Mesenchymal stem cell (in vitro differentiated cells and primary cell): ENCODE data around the gene TAF8.

Experiments
- DNase-seq: peaks from one replicate; pipeline ENCODE4 v3.0.0-alpha.2; 2013
- H2AFZ ChIP-seq: one replicate; pipeline ENCODE4 v1.6.1; 2013; ENCODE audit warnings: low read depth, mild to moderate bottlenecking, control low read depth, inconsistent platforms, low read length, moderate library complexity
- H2AK5ac ChIP-seq: 2 replicates; pipeline ENCODE4 v1.6.1; 2013; ENCODE audit warnings: low read length, moderate library complexity, mild to moderate bottlenecking, inconsistent platforms; ENCODE audit not compliant: severe bottlenecking
- H2BK120ac ChIP-seq: one replicate; pipeline ENCODE4 v1.6.1; 2013; ENCODE audit warnings: low read depth, mild to moderate bottlenecking, inconsistent platforms, low read length, moderate library complexity
- H2BK12ac ChIP-seq, 2 experiments: one replicate each; pipeline ENCODE4 v1.6.1; 2013; ENCODE audit warnings: inconsistent platforms in 2 of 2, low read length in 2 of 2, mild to moderate bottlenecking in 2 of 2, moderate library complexity in 2 of 2, control low read depth in 1 of 2
- H2BK15ac ChIP-seq: one replicate; pipeline ENCODE4 v1.6.1; 2013; ENCODE audit warnings: mild to moderate bottlenecking, low read depth, inconsistent platforms; ENCODE audit not compliant: poor library complexity, severe bottlenecking
- H2BK5ac ChIP-seq: 2 replicates; pipeline ENCODE4 v1.6.1; 2013; ENCODE audit warnings: low read depth, mild to moderate bottlenecking, low read length, control low read depth, inconsistent platforms; ENCODE audit not compliant: poor library complexity, severe bottlenecking
- H3K14ac ChIP-seq, 2 experiments: one replicate each; pipeline ENCODE4 v1.6.1; 2013; ENCODE audit warnings: inconsistent platforms in 2 of 2, low read length in 2 of 2, control low read depth in 1 of 2, mild to moderate bottlenecking in 1 of 2, moderate library complexity in 1 of 2
- H3K18ac ChIP-seq, 2 experiments: one replicate each; pipeline ENCODE4 v1.6.1; 2013; ENCODE audit warnings: inconsistent platforms in 2 of 2, low read length in 2 of 2, control low read depth in 1 of 2, low read depth in 1 of 2, mild to moderate bottlenecking in 1 of 2
- H3K23ac ChIP-seq, 2 experiments: one replicate each; pipeline ENCODE4 v1.6.1; 2013; ENCODE audit warnings: inconsistent platforms in 2 of 2, low read length in 2 of 2, mild to moderate bottlenecking in 2 of 2, moderate library complexity in 2 of 2, control low read depth in 1 of 2
- H3K27ac ChIP-seq: 2 replicates; pipeline ENCODE4 v1.5.1; 2013; ENCODE audit warnings: mild to moderate bottlenecking, moderate library complexity, low read length, control low read depth, inconsistent platforms; ENCODE audit not compliant: poor library complexity, severe bottlenecking
- H3K27me3 ChIP-seq, 2 experiments: 2 replicates each; pipeline versions ENCODE4 v1.6.1 to v1.7.0; 2013; ENCODE audit warnings: low read length in 2 of 2, mild to moderate bottlenecking in 2 of 2, moderate library complexity in 2 of 2, control low read depth in 1 of 2, inconsistent platforms in 1 of 2; ENCODE audit not compliant: control insufficient read depth in 1 of 2, insufficient read depth in 1 of 2
- H3K36me3 ChIP-seq, 2 experiments: 2 replicates each; pipeline versions ENCODE4 v1.6.1 to v1.7.0; 2013; ENCODE audit warnings: low read length in 2 of 2, control low read depth in 1 of 2, inconsistent platforms in 1 of 2, low read depth in 1 of 2, mild to moderate bottlenecking in 1 of 2; ENCODE audit not compliant: insufficient read depth in 2 of 2, control insufficient read depth in 1 of 2
- H3K4ac ChIP-seq, 2 experiments: one replicate each; pipeline ENCODE4 v1.6.1; 2013; ENCODE audit warnings: inconsistent platforms in 2 of 2, low read length in 2 of 2, mild to moderate bottlenecking in 2 of 2, moderate library complexity in 2 of 2, control low read depth in 1 of 2, low read depth in 1 of 2
- H3K4me1 ChIP-seq: 2 replicates; pipeline ENCODE4 v1.6.1; 2013; ENCODE audit warnings: low read depth, low read length, control low read depth; ENCODE audit not compliant: control insufficient read depth, insufficient read depth
- H3K4me2 ChIP-seq: 2 replicates; pipeline ENCODE4 v1.6.1; 2013; ENCODE audit warnings: low read length, mild to moderate bottlenecking, inconsistent platforms; ENCODE audit not compliant: poor library complexity, severe bottlenecking
- H3K4me3 ChIP-seq, 2 experiments: 2 replicates each; pipeline versions ENCODE4 v1.5.1 to v1.7.0; 2013; ENCODE audit warnings: low read length in 2 of 2, mild to moderate bottlenecking in 2 of 2, control low read depth in 1 of 2, low read depth in 1 of 2; ENCODE audit not compliant: insufficient read depth in 1 of 2
- H3K79me1 ChIP-seq: replicated peaks from 2 replicates; pipeline ENCODE4 v1.6.1; 2013; ENCODE audit warnings: mild to moderate bottlenecking, control low read depth, low read length, inconsistent platforms; ENCODE audit not compliant: poor library complexity, severe bottlenecking
- H3K9ac ChIP-seq: 2 replicates; pipeline ENCODE4 v1.7.0; 2013; ENCODE audit warnings: mild to moderate bottlenecking, low read length, moderate library complexity
- H3K9me3 ChIP-seq: 2 replicates; pipeline ENCODE4 v1.7.0; 2013; ENCODE audit warnings: mild to moderate bottlenecking, low read length; ENCODE audit not compliant: control insufficient read depth
- H4K8ac ChIP-seq: one replicate; pipeline ENCODE4 v1.6.1; 2013; ENCODE audit warnings: inconsistent platforms, mild to moderate bottlenecking, low read length, moderate library complexity
- H4K91ac ChIP-seq: one replicate; pipeline ENCODE4 v1.6.1; 2013; ENCODE audit warnings: mild to moderate bottlenecking, low read length, inconsistent platforms
- WGBS: methylation state at CpG from one replicate; pipeline ENCODE4 v1.1.7; 2013; ENCODE audit warnings: mixed read lengths; 5-methylcytosine and 5-hydroxymethylcytosine counted together

The TAF8 gene

GRCh38 chr6:42020967-42021366, 29.4 kb upstream of the TAF8 start:
- Histone ChIP-seq H3K4me3 (no peak overlapping the region), H3K9ac (no peak overlapping the region), H2BK12ac (no peak overlapping the region), H3K18ac (no peak overlapping the region), H3K4ac (no peak overlapping the region), H2BK5ac (no peak overlapping the region), H4K91ac (no peak overlapping the region), H3K4me1 (peaks cover 8% of the 10 kb centered on the region), H4K8ac (no peak overlapping the region), H3K27me3 (no peaks in the 10 kb centered on the region), H2BK120ac (no peak overlapping the region), H3K14ac (no peak overlapping the region), H3K79me1 (peaks cover 2% of the 10 kb centered on the region), H3K23ac (no peak overlapping the region), H3K9me3 (no peaks in the 10 kb centered on the region), H2AFZ (no peak overlapping the region), H3K36me3 (peaks cover 0 to 2% of the 10 kb centered on the region in 2 experiments), H2AK5ac (no peak overlapping the region), H3K27ac (no peak overlapping the region), H3K4me2 (no peak overlapping the region), H2BK15ac (no peak overlapping the region)
- 97% methylated on average over 4 of the region's 8 CpGs for WGBS
- no peak for DNase-seq

- peak overlapping the region in 1 of 2 experiments; percentile 3 for H2BK12ac ChIP-seq
- H2BK5ac ChIP-seq: no peak overlapping the region
- peaks cover 0 to 2% of the 10 kb centered on the region in 2 experiments for H3K36me3 ChIP-seq
- no peak overlapping the region for H3K4ac ChIP-seq
- H4K8ac ChIP-seq: no peak overlapping the region
- H4K91ac ChIP-seq: peak overlapping the region; percentile 70
- no peak overlapping the region for H3K27ac ChIP-seq
- no peak overlapping the region for H2AK5ac ChIP-seq
- no peak overlapping the region for H3K23ac ChIP-seq
- peaks cover 4% of the 10 kb centered on the region for H3K4me1 ChIP-seq
- H2AFZ ChIP-seq: no peak overlapping the region
- no peak overlapping the region for H3K18ac ChIP-seq
- H2BK15ac ChIP-seq: no peak overlapping the region
- no peak overlapping the region for H2BK120ac ChIP-seq
- H3K9ac ChIP-seq: peak overlapping the region; percentile 13
- no peak for DNase-seq
- H3K4me3 ChIP-seq: no peak overlapping the region
- H3K9me3 ChIP-seq: no peaks in the 10 kb centered on the region
- 92% methylated on average over 11 of the region's 12 CpGs for WGBS
- no peak overlapping the region for H3K4me2 ChIP-seq
- H3K14ac ChIP-seq: no peak overlapping the region
- peaks cover 2% of the 10 kb centered on the region for H3K79me1 ChIP-seq
- no peaks in the 10 kb centered on the region for H3K27me3 ChIP-seq
These were observed 28.2 kb upstream of the TAF8 start for GRCh38 chr6:42021847-42022754.

GRCh38 chr6:42022755-42023384, 27.5 kb upstream of the TAF8 start:
- Histone ChIP-seq H2AK5ac (no peak overlapping the region), H4K8ac (no peak overlapping the region), H3K36me3 (peaks cover 0 to 2% of the 10 kb centered on the region in 2 experiments), H3K4ac (no peak overlapping the region), H3K27ac (no peak overlapping the region), H2BK12ac (peak overlapping the region in 1 of 2 experiments; percentile 3), H3K14ac (no peak overlapping the region), H3K27me3 (no peaks in the 10 kb centered on the region), H3K4me1 (no peaks in the 10 kb centered on the region), H3K9me3 (no peaks in the 10 kb centered on the region), H2BK120ac (no peak overlapping the region), H2BK15ac (no peak overlapping the region), H4K91ac (peak overlapping the region; percentile 70), H3K4me3 (no peak overlapping the region), H2BK5ac (no peak overlapping the region), H3K9ac (no peak overlapping the region), H3K79me1 (peaks cover 2% of the 10 kb centered on the region), H3K4me2 (no peak overlapping the region), H3K23ac (no peak overlapping the region), H2AFZ (no peak overlapping the region), H3K18ac (no peak overlapping the region)
- WGBS: 89% methylated on average over 14 of the region's 14 CpGs
- no peak for DNase-seq

- Histone ChIP-seq H3K4me2 (no peak overlapping the region), H2BK120ac (no peak overlapping the region), H2BK5ac (no peak overlapping the region), H2BK12ac (no peak overlapping the region), H3K36me3 (peaks cover 0 to 2% of the 10 kb centered on the region in 2 experiments), H3K4me3 (no peak overlapping the region), H3K79me1 (peaks cover 2% of the 10 kb centered on the region), H3K9me3 (no peaks in the 10 kb centered on the region), H2AK5ac (no peak overlapping the region), H2AFZ (no peak overlapping the region), H3K4me1 (peaks cover 11% of the 10 kb centered on the region), H3K14ac (no peak overlapping the region), H3K23ac (no peak overlapping the region), H3K27ac (no peak overlapping the region), H4K8ac (no peak overlapping the region), H4K91ac (no peak overlapping the region), H3K18ac (no peak overlapping the region), H3K9ac (no peak overlapping the region), H3K27me3 (no peaks in the 10 kb centered on the region), H3K4ac (no peak overlapping the region), H2BK15ac (peak overlapping the region; percentile 34)
- WGBS: 95% methylated on average over 11 of the region's 11 CpGs
- DNase-seq: no peak
These were observed 25.1 kb upstream of the TAF8 start for GRCh38 chr6:42025066-42025844.
